Mammary epithelial cell (primary cell): Measurements from ENCODE around the gene ILF3.

ENCODE experiments used
- EZH2 ChIP-seq: IDR thresholded peaks from 2 replicates; pipeline ENCODE4 v1.6.1; 2012; ENCODE audit warnings: low read length, inconsistent platforms, borderline replicate concordance
- TF ChIP-seq, protein P1 (sequence below), 2 donors: IDR thresholded peaks in 1 of 2; conservative IDR thresholded peaks in 1 of 2; 2 replicates each; pipeline ENCODE4 v1.5.1; 2011 to 2012; ENCODE audit warnings: inconsistent platforms in 2 of 2, low read length in 2 of 2, mild to moderate bottlenecking in 2 of 2, control low read depth in 1 of 2, low read depth in 1 of 2; ENCODE audit not compliant: insufficient read depth in 1 of 2; ENCODE audit errors: extremely low read depth in 1 of 2

DNA sequence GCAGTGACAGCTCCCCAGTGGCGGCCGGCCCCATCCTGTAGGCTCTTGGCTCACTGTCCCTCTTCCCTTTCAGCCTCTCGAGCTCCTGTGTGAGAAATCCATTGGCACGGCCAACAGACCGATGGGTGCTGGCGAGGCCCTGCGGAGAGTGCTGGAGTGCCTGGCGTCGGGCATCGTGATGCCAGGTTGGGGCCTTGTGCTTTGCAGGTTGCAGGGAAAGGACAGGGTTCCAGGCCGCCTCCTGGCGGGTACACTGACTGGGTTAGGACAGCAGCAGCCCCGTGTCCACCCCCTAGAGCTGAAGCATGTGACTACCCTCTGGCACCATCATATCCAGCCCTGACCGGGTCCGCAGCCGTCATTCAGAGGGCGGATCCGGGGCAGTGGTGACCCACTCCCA, 25.6 kb downstream of the ILF3 start:
- TF ChIP-seq, protein P1, sequence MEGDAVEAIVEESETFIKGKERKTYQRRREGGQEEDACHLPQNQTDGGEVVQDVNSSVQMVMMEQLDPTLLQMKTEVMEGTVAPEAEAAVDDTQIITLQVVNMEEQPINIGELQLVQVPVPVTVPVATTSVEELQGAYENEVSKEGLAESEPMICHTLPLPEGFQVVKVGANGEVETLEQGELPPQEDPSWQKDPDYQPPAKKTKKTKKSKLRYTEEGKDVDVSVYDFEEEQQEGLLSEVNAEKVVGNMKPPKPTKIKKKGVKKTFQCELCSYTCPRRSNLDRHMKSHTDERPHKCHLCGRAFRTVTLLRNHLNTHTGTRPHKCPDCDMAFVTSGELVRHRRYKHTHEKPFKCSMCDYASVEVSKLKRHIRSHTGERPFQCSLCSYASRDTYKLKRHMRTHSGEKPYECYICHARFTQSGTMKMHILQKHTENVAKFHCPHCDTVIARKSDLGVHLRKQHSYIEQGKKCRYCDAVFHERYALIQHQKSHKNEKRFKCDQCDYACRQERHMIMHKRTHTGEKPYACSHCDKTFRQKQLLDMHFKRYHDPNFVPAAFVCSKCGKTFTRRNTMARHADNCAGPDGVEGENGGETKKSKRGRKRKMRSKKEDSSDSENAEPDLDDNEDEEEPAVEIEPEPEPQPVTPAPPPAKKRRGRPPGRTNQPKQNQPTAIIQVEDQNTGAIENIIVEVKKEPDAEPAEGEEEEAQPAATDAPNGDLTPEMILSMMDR (conservative IDR thresholded peaks at IDR 0.05 in 1 of 2, IDR thresholded peaks at IDR 0.05 in 1 of 2; ENCODE audit: extremely low read depth in 1 of 2, insufficient read depth in 1 of 2, low read depth in 1 of 2, low read length in 2 of 2) = no peak
- no peak for TF ChIP-seq EZH2
